GM18508 (cell line): ENCODE data around the gene PLXNB1.
A peak's percentile ranks its signal among the peaks of the same experiment; 100 is the strongest.
"Not testable (repeated sequence)": the region's sequence is repeated elsewhere in the genome, so short reads cannot be mapped to it uniquely, and the experiment has no call there.

Source experiments
- ATAC-seq: cut with Tn5 transposase; IDR thresholded peaks from one replicate; pipeline ENCODE4 v1.9.1; 2021; ENCODE audit warnings: moderate number of reproducible peaks; ENCODE audit not compliant: insufficient read depth, unreplicated experiment

PLXNB1 gene

GRCh38 chr3:48464713-48465221 is 34.9 kb upstream of the PLXNB1 start:
- no peak for ATAC-seq

- ATAC-seq: no peak
Observed at GRCh38 chr3:48463703-48464102, 33.8 kb upstream of the PLXNB1 start.

- ATAC-seq: not testable (repeated sequence)
Observed at GRCh38 chr3:48461767-48462166, 31.9 kb upstream of the PLXNB1 start.

GRCh38 chr3:48460517-48460902 is 30.6 kb upstream of the PLXNB1 start:
- no peak for ATAC-seq

GRCh38 chr3:48459773-48460516 is 30.1 kb upstream of the PLXNB1 start:
- ATAC-seq: no peak

GRCh38 chr3:48459331-48459730 is 29.4 kb upstream of the PLXNB1 start:
- no peak for ATAC-seq

GRCh38 chr3:48456456-48456855 is 26.6 kb upstream of the PLXNB1 start:
- no peak for ATAC-seq

- ATAC-seq: no peak
Observed at GRCh38 chr3:48451270-48451669, 21.4 kb upstream of the PLXNB1 start.

GRCh38 chr3:48446425-48447193 is 16.7 kb upstream of the PLXNB1 start, which contains the start of gene ATRIP:
ATRIP (plus strand) TSS chr3:48446737; CDS start chr3:48446846, 109 bp downstream.
- no peak for ATAC-seq

GRCh38 chr3:48446043-48446424 is 16.1 kb upstream of the PLXNB1 start:
- no peak for ATAC-seq

GRCh38 chr3:48445277-48445882 is 15.5 kb upstream of the PLXNB1 start:
- ATAC-seq: no peak

GRCh38 chr3:48441940-48442339 is 12.1 kb upstream of the PLXNB1 start:
- no peak for ATAC-seq

- no peak for ATAC-seq
Observed at GRCh38 chr3:48440590-48440958, 10.7 kb upstream of the PLXNB1 start.

- ATAC-seq: peak; percentile 80
Observed at GRCh38 chr3:48439820-48440589, 10.1 kb upstream of the PLXNB1 start, which contains the start of the genes CCDC51 and TMA7. CCDC51 (minus strand) TSS chr3:48440119; CDS start chr3:48435128, 4,991 bp downstream. TMA7 (plus strand) TSS chr3:48440257; CDS start chr3:48440297, 40 bp downstream.

- no peak for ATAC-seq
Observed at GRCh38 chr3:48437812-48438211, 7.9 kb upstream of the PLXNB1 start.

- ATAC-seq: no peak
Observed at GRCh38 chr3:48436855-48437254, 7.0 kb upstream of the PLXNB1 start.

GRCh38 chr3:48436477-48436787 is 6.5 kb upstream of the PLXNB1 start:
- ATAC-seq: no peak

GRCh38 chr3:48435774-48436476 is 6.0 kb upstream of the PLXNB1 start:
- ATAC-seq: no peak

- ATAC-seq: no peak
Observed at GRCh38 chr3:48435223-48435595, 5.3 kb upstream of the PLXNB1 start.
